ENCODE results near the gene MIGA2. TPM values are rescaled to one million over a fixed set of nuclear protein-coding genes. Genes with fewer than 3 reads are reported as not detected.

The MIGA2 gene
- total RNA-seq, 2 experiments from 2014 or later: 27.7 to 37.7 TPM

DNA sequence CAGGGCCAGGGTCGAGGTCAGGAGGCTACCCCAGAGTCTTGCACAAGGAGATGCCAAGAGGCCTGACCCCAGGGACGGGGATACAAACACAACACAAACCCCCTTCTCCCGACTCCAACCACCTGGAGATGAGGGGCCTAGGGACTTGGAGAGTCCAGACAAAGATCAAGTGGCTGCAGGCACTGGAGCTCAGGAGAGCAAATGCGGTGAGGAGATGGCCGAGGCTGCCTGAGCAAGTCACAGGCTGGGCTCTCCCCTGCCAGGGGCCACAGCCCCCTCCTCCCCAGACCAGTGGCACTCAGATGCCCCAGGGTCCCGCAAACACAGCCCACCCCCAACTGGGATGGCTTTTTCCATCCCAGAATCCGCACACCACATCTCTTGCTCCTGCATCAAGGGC lies 24.1 kb upstream of the MIGA2 start:
- no peak for TF ChIP-seq EZH2phosphoT487 (IDR thresholded peaks at IDR 0.05; ENCODE audit: borderline replicate concordance, low read depth, low read length)
- TF ChIP-seq, protein P1, sequence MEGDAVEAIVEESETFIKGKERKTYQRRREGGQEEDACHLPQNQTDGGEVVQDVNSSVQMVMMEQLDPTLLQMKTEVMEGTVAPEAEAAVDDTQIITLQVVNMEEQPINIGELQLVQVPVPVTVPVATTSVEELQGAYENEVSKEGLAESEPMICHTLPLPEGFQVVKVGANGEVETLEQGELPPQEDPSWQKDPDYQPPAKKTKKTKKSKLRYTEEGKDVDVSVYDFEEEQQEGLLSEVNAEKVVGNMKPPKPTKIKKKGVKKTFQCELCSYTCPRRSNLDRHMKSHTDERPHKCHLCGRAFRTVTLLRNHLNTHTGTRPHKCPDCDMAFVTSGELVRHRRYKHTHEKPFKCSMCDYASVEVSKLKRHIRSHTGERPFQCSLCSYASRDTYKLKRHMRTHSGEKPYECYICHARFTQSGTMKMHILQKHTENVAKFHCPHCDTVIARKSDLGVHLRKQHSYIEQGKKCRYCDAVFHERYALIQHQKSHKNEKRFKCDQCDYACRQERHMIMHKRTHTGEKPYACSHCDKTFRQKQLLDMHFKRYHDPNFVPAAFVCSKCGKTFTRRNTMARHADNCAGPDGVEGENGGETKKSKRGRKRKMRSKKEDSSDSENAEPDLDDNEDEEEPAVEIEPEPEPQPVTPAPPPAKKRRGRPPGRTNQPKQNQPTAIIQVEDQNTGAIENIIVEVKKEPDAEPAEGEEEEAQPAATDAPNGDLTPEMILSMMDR (conservative IDR thresholded peaks at IDR 0.05; ENCODE audit: low read length): no peak
- Histone ChIP-seq H4K20me1 (ENCODE audit: insufficient read depth, low read length) (no peaks in the 10 kb centered on the region), H3K9me2 (ENCODE audit: insufficient read depth, low read length) (no peaks in the 10 kb centered on the region), H3K9me3 (ENCODE audit: low read length) (no peaks in the 10 kb centered on the region), H3K27ac (ENCODE audit: low read depth, low read length, poor library complexity, severe bottlenecking) (no peak overlapping the region), H3K79me2 (ENCODE audit: insufficient read depth, low read depth, low read length) (no peaks in the 10 kb centered on the region), H3K4me1 (ENCODE audit: insufficient read depth, low read length, poor library complexity, severe bottlenecking) (no peaks in the 10 kb centered on the region), H2AFZ (ENCODE audit: low read length) (no peak overlapping the region), H3K4me3 (ENCODE audit: low read depth, low read length, poor library complexity, severe bottlenecking) (no peak overlapping the region), H3K36me3 (ENCODE audit: insufficient read depth, low read length) (peaks cover 34% of the 10 kb centered on the region; the same call in 1 of the 2 replicates), H3K4me2 (ENCODE audit: low read length) (no peak overlapping the region)
- no TSS peak for BruUV-seq (replicated peaks)
- CTCF ChIA-PET (ENCODE audit: unreplicated experiment): no interaction called here
- intact Hi-C loops (cut with micrococcal nuclease; ENCODE audit: unreplicated experiment): no loop called here
- DNase-seq (ENCODE audit: low spot score): no peak
- POLR2A ChIA-PET: interaction anchor here (0.6 kb wide), 1 partner anchor 172 kb away, joined by 4 read pairs; no protein-coding TSS in a partner anchor

DNA sequence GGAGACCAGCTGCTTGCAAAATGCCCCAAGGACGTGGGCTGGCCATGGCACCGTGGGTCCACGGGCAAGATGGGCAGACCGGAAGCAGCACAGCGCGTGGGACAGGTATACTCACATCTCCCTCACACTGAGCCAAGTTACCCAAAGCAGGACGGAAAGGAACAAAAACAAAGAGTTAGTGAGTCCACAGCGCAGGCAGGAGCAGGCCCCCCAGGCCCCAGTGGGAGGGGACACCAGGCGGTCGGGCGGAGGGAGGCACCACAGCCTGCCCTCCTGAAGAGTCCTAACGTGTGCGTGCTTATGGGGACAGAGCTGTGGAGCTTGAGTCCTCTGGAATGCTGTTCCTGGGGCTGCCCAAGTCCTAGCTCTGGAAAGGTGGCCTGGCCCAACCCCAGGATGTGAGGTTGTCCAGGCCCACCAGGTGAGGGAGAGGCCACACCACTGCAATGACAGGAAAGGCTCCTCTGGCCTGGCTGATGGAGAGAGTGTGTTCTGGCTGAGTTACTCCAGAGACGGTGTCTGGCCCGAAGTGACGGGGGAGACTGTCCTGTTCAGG lies 23.5 kb upstream of the MIGA2 start:
- ChIA-PET POLR2A (interaction anchor here (0.5 to 0.6 kb wide), 2 partner anchors 20 to 173 kb away, joined by 3 to 4 read pairs; no protein-coding TSS in a partner anchor), CTCF (ENCODE audit: unreplicated experiment) (no interaction called here)
- Histone ChIP-seq H3K4me1 (ENCODE audit: insufficient read depth, low read length, poor library complexity, severe bottlenecking) (no peaks in the 10 kb centered on the region), H3K79me2 (ENCODE audit: insufficient read depth, low read depth, low read length) (no peaks in the 10 kb centered on the region), H2AFZ (ENCODE audit: low read length) (no peak overlapping the region), H3K4me2 (ENCODE audit: low read length) (no peak overlapping the region), H4K20me1 (ENCODE audit: insufficient read depth, low read length) (no peaks in the 10 kb centered on the region), H3K4me3 (ENCODE audit: low read depth, low read length, poor library complexity, severe bottlenecking) (no peak overlapping the region), H3K9me3 (ENCODE audit: low read length) (no peaks in the 10 kb centered on the region), H3K36me3 (ENCODE audit: insufficient read depth, low read length) (peaks cover 28% of the 10 kb centered on the region; the same call in 1 of the 2 replicates), H3K27ac (ENCODE audit: low read depth, low read length, poor library complexity, severe bottlenecking) (no peak overlapping the region), H3K9me2 (ENCODE audit: insufficient read depth, low read length) (no peaks in the 10 kb centered on the region)
- intact Hi-C loops (cut with micrococcal nuclease; ENCODE audit: unreplicated experiment): no loop called here
- TF ChIP-seq, protein P1 (conservative IDR thresholded peaks at IDR 0.05; ENCODE audit: low read length): no peak
- no peak for TF ChIP-seq EZH2phosphoT487 (IDR thresholded peaks at IDR 0.05; ENCODE audit: borderline replicate concordance, low read depth, low read length)
- no peak for DNase-seq (ENCODE audit: low spot score)
- BruUV-seq (replicated peaks): no TSS peak

DNA sequence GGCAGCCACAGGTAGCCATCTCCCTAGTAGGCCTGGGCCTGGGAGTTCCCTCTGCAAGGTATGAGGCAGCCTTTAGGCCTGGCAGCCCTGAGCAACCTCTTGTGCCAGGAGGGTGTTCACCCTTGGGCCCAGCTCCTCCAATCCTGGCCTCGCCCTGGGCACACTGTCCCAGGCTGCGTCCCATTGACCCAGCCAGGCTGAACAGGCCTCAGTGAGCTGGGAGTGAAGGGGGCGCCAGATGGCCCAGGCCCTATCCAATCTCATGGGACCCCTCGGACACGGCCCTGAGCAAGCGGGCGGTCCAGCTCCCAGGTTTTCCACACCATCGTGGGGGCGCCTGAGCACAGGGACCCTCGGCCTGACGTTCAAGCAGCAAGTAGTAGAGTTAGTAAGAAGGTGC lies 22.8 kb upstream of the MIGA2 start:
- CTCF ChIA-PET (ENCODE audit: unreplicated experiment): no interaction called here
- Histone ChIP-seq H3K4me3 (ENCODE audit: low read depth, low read length, poor library complexity, severe bottlenecking) (no peak overlapping the region), H3K4me1 (ENCODE audit: insufficient read depth, low read length, poor library complexity, severe bottlenecking) (no peaks in the 10 kb centered on the region), H3K79me2 (ENCODE audit: insufficient read depth, low read depth, low read length) (no peaks in the 10 kb centered on the region), H4K20me1 (ENCODE audit: insufficient read depth, low read length) (no peaks in the 10 kb centered on the region), H3K36me3 (ENCODE audit: insufficient read depth, low read length) (peaks cover 21% of the 10 kb centered on the region; the same call in 1 of the 2 replicates), H3K4me2 (ENCODE audit: low read length) (no peak overlapping the region), H3K27ac (ENCODE audit: low read depth, low read length, poor library complexity, severe bottlenecking) (no peak overlapping the region), H3K9me2 (ENCODE audit: insufficient read depth, low read length) (no peaks in the 10 kb centered on the region), H2AFZ (ENCODE audit: low read length) (no peak overlapping the region), H3K9me3 (ENCODE audit: low read length) (no peaks in the 10 kb centered on the region)
- TF ChIP-seq, protein P1 (conservative IDR thresholded peaks at IDR 0.05; ENCODE audit: low read length): no peak
- TF ChIP-seq EZH2phosphoT487 (IDR thresholded peaks at IDR 0.05; ENCODE audit: borderline replicate concordance, low read depth, low read length): no peak
- POLR2A ChIA-PET: interaction anchor here (0.5 kb wide), 1 partner anchor 19 kb away, joined by 3 read pairs; no protein-coding TSS in a partner anchor
- no peak for DNase-seq (ENCODE audit: low spot score)
- intact Hi-C loops (cut with micrococcal nuclease; ENCODE audit: unreplicated experiment): no loop called here
- BruUV-seq (replicated peaks): no TSS peak

All from OCI-LY7 (cell line).